GM21526 (cell line): Measurements from ENCODE around the gene DNHD1.

ENCODE experiments used
- ATAC-seq: cut with Tn5 transposase; IDR thresholded peaks from one replicate; pipeline ENCODE4 v1.9.1; 2021; ENCODE audit warnings: moderate library complexity; ENCODE audit not compliant: unreplicated experiment, low FRiP score

Gene DNHD1

DNA sequence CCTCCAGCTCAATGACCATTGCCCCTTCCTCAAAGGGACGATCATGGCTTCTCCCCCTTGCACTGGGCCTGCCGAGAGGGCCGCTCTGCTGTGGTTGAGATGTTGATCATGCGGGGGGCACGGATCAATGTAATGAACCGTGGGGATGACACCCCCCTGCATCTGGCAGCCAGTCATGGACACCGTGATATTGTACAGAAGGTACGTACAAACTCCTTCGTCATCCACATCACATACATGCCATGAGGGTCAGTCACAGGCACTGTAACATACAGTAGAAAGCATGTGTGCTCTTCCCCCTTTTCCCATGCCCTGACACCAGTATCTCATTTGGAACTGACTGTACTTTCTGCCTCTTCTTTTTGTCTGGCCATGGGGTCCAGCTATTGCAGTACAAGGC is 110.9 kb downstream of the DNHD1 start:
- ATAC-seq: no peak

DNA sequence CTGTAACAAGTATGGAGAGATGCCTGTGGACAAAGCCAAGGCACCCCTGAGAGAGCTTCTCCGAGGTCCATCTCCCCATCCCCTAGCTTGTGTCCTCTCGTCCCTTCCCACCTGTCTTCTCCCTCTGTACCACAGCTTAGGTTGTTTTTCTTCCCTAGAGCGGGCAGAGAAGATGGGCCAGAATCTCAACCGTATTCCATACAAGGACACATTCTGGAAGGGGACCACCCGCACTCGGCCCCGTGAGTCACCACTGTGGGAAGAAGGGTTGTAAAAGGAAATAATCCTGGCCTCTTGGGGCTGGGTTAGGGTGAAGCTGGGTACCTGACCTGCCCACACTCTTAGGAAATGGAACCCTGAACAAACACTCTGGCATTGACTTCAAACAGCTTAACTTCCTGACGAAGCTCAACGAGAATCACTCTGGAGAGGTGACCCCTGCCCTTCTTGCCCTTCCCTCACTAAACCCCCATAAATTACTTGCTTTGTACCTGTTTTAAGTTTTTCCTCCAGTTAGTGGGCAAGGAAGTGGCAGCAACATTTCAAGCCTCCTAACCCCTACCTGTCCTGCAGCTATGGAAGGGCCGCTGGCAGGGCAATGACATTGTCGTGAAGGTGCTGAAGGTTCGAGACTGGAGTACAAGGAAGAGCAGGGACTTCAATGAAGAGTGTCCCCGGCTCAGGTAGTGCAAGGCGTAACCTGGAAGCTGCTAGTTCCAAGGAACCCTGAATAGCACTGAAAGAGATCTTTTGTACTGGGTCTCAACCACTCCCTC is 111.8 kb downstream of the DNHD1 start:
- ATAC-seq: no peak

DNA sequence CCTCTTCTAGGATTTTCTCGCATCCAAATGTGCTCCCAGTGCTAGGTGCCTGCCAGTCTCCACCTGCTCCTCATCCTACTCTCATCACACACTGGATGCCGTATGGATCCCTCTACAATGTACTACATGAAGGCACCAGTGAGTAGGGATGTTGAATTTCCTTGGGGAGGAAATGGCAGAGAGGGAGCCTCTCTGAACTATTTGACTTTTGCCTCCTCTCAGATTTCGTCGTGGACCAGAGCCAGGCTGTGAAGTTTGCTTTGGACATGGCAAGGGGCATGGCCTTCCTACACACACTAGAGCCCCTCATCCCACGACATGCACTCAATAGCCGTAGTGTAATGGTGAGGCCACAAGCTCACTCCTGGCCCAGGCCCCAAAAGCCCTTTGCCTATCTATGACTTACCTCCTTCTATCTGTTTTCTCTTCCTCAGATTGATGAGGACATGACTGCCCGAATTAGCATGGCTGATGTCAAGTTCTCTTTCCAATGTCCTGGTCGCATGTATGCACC is 112.5 kb downstream of the DNHD1 start:
- ATAC-seq: no peak

- ATAC-seq: no peak
Measured at GRCh38 chr11:6610591-6610990, 113.5 kb downstream of the DNHD1 start.

DNA sequence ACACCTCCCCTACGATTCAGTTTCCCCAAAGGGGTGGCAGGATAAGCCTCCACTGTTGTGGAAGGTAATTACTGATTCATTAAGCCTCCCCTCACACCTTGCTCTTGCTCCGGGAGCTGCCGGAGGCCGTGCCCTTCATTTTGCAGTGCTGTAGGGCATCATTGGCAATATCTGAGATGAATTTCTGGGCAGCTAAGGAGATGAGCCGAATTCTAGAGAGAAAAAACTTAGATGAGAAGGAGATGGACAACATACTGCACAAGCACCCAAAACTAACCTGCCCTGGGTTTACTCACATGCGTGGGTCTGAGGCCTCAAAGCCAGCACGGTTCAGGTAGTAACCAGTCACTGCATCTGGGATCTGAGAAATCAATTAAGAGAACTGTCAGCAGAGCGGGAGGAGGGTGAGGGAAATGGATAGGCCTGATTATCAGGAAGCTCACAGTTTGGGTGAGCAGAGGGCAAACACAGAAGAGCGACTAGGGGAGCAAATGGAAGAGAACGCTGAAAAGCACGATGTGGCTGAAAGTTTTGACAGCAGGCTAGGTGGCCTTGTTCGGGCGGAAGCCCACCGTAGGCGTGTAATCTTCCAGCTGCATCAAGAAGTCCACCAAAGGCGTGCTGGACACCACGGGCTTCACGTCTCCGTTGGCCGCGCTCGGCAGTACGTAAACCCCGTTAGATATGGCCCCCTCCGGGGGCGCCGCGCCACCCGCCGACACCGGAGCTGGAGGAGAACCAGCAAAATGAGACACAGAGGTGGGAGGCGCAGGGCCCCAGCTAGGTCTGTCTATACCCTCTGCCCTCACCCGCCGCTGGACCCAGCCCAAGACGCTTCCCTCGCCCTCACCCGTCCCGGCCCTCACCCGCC is 114.2 kb downstream of the DNHD1 start:
- no peak for ATAC-seq

- ATAC-seq: peak; percentile 17
Measured at GRCh38 chr11:6611963-6612212, 114.8 kb downstream of the DNHD1 start.

DNA sequence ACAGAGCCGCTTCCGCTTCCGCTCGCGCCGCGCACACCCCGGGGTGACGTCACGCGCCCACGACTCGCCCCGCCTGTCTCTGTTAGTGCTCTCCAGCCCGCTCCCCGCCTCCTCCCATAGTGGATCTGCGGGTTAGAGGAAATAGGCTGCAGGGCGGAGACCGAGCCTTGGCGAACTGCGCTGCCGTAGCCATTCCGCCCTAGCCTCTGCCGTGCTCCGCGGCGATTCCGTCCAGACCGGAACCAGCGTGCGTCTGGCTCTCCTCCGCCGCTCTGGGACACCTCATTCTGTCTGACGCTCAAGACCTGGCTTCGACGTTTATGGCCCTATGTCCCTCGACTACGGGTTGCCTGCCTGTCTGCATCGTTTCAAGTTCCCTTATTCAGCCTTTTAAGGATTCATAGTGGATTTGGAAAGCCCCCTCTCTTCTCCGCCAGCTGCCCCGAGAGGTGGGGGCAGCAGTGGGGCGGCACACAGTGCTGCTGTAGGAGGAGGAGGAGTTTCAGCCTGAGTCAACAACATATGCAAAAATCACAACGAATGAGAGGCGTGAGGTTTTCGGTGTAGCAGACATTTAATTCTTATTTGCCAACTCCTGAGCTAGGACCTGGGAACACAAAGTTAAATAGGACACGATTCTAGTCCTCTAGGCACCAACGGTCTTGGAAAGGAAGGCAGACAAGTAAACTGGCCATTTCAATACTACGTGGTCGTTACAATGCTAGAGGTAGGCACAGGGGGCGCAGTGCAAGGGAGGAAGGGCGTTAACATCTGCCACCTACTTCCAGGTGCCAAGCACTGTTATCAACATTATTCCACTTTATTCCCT is 115.3 kb downstream of the DNHD1 start, which contains the start of gene TAF10:
Gene TAF10 (minus strand): TSS at position 4 of the 829 bp plus-strand sequence. CDS start 27 bp downstream, outside the sequence.
- ATAC-seq: peak; percentile 79

DNA sequence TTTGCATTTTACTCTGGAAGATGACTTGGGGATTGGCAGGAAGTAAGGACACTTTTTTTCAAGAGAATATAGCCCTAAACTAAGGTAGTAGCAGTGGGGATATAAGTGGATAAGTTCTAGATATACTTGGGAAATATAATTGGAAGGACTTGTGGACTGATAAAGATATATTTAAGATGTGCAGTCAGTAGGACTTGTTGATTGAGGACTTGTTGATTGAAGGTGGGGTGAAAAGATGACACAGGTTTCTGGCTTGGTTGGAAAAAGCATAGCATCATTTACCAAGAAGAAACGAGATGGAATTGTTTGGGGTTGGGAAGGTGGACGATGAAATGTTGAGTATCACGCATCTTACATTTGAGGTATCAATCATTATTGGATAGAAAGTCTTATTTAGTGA is 116.4 kb downstream of the DNHD1 start:
- ATAC-seq: no peak

- no peak for ATAC-seq
Measured at GRCh38 chr11:6614446-6614845, 117.4 kb downstream of the DNHD1 start.

GRCh38 chr11:6615046-6615445 is 118.0 kb downstream of the DNHD1 start:
- ATAC-seq: no peak

DNA sequence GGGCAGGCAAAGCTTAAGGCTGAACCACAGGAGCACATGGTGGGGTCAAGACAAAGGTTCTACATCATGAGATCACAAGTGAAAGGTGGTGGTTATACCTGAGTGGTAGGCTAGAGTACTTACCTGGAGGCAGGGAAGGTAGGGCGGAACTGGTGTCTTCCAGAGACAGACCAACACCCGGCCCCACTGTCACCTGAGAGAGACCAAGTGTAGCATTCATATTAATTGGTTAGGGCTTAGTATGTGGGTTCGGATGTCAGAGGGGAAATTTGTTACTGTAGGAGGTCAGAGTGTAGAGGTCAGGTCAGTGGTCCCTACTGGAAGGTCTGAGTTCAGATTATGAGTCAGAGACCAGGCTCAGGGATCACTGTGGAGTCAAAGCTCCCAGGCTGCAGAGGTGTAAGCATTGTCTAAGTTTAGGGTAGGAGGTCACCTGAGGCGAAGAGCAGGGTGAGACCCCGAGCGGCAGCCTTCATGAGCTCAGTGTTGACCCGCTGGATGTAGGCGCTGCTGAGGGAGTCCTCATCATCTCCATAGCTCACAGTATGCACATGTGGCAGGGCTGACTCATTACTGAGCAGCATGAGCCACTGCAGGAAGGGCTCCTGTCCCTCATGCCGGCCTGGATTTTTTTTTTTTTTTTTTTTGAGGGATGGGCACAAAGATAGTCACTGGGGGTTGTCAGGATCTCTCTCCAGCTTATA is 119.0 kb downstream of the DNHD1 start:
- no peak for ATAC-seq

- ATAC-seq: no peak
Measured at GRCh38 chr11:6616596-6617250, 119.6 kb downstream of the DNHD1 start.

DNA sequence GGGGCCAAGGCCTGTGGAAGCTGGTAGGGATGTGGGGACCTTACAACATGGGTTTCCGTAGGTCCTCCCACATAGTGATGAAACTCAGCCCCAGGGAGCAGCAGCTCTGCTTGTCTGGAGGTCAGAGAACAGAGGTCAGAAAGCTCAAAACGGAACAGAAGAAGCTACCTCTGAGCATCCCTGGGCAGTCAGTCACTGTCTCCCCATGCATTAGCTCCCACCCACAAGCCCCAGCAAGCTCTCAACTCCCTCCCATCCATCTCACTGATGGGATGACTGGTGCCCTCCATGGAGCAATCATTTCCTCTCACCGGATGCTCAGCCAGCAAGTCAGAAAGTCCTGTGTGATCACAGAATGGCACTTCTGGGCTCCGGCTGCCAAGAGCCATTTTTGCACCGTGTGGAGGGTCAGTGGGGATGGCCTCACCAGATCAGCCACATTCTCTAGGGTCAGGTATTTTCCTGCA is 120.3 kb downstream of the DNHD1 start:
- ATAC-seq: no peak

- ATAC-seq: no peak
Measured at GRCh38 chr11:6618117-6619003, 121.3 kb downstream of the DNHD1 start.

GRCh38 chr11:6619004-6619745 is 122.1 kb downstream of the DNHD1 start, which contains the start of gene TPP1:
TPP1 (minus strand) TSS chr11:6619422; CDS start chr11:6619400, 22 bp downstream.
- peak; percentile 96 for ATAC-seq

- ATAC-seq: no peak
Measured at GRCh38 chr11:6620636-6621035, 123.6 kb downstream of the DNHD1 start.
